KBM-7 (cell line): ENCODE data around the gene GPR68.
"Not testable (repeated sequence)": the region's sequence is repeated elsewhere in the genome, so short reads cannot be mapped to it uniquely, and the experiment has no call there.

Experiments used
- DNase-seq: peaks from one replicate; pipeline ENCODE4 v3.0.0-alpha.2; 2015
- in situ Hi-C: fragments of 300-500 bp; cut with MboI; formaldehyde crosslinking; loops from 2 replicates; pipeline ENCODE4 v1.14.3; 2020; ENCODE audit warnings: low sequenced_read_pairs, low pct_unique_long_range_greater_than_20kb, mixed read lengths

GPR68 gene

GRCh38 chr14:91235841-91236240, 8.7 kb downstream of the GPR68 start:
- in situ Hi-C loops: no loop called here
- no peak for DNase-seq

- no peak for DNase-seq
- in situ Hi-C loops: no loop called here
These were observed 9.8 kb downstream of the GPR68 start for GRCh38 chr14:91234791-91235114.

- in situ Hi-C loops: no loop called here
- no peak for DNase-seq
These were observed 10.3 kb downstream of the GPR68 start for GRCh38 chr14:91233936-91234790.

GRCh38 chr14:91232603-91233002, 11.9 kb downstream of the GPR68 start:
- in situ Hi-C loops: no loop called here
- DNase-seq: no peak

- in situ Hi-C loops: no loop called here
These were observed 12.5 kb downstream of the GPR68 start for GRCh38 chr14:91232052-91232451.

GRCh38 chr14:91231446-91231845, 13.1 kb downstream of the GPR68 start:
- in situ Hi-C loops: no loop called here
- DNase-seq: no peak

More at GRCh38 chr14:91232052-91232451, 12.5 kb downstream of the GPR68 start:
- DNase-seq: no peak

- in situ Hi-C loops: no loop called here
- DNase-seq: no peak
These were observed 14.0 kb downstream of the GPR68 start for GRCh38 chr14:91230397-91231035.

GRCh38 chr14:91229743-91230200, 14.7 kb downstream of the GPR68 start:
- peak; percentile 90 for DNase-seq

GRCh38 chr14:91229005-91229382, 15.5 kb downstream of the GPR68 start:
- DNase-seq: no peak
- in situ Hi-C loops: no loop called here

More at GRCh38 chr14:91229743-91230200, 14.7 kb downstream of the GPR68 start:
- in situ Hi-C loops: no loop called here

- in situ Hi-C loops: no loop called here
These were observed 16.1 kb downstream of the GPR68 start for GRCh38 chr14:91228112-91229004.

GRCh38 chr14:91227183-91227628, 17.3 kb downstream of the GPR68 start:
- DNase-seq: no peak
- in situ Hi-C loops: no loop called here

More at GRCh38 chr14:91228112-91229004, 16.1 kb downstream of the GPR68 start:
- no peak for DNase-seq

- DNase-seq, in situ Hi-C loops: not testable (repeated sequence)
These were observed 18.1 kb downstream of the GPR68 start for GRCh38 chr14:91226360-91226759.

- in situ Hi-C loops: no loop called here
- no peak for DNase-seq
These were observed 19.5 kb downstream of the GPR68 start for GRCh38 chr14:91225025-91225424.

GRCh38 chr14:91223028-91223783, 21.3 kb downstream of the GPR68 start:
- DNase-seq: no peak
- in situ Hi-C loops: no loop called here

GRCh38 chr14:91221270-91221669, 23.2 kb downstream of the GPR68 start:
- in situ Hi-C loops: no loop called here
- no peak for DNase-seq

- in situ Hi-C loops: no loop called here
- DNase-seq: no peak
These were observed 23.9 kb downstream of the GPR68 start for GRCh38 chr14:91220581-91221000.

- no peak for DNase-seq
- in situ Hi-C loops: no loop called here
These were observed 24.8 kb downstream of the GPR68 start for GRCh38 chr14:91219517-91220389.

GRCh38 chr14:91218014-91218413, 26.5 kb downstream of the GPR68 start:
- DNase-seq: no peak
- in situ Hi-C loops: no loop called here
